HG02588 (cell line): ENCODE measurements around the gene TSTD1.

ENCODE experiments used
- ATAC-seq: cut with Tn5 transposase; IDR thresholded peaks from one replicate; pipeline ENCODE4 v1.9.1; 2021; ENCODE audit warnings: mild to moderate bottlenecking, moderate library complexity; ENCODE audit not compliant: unreplicated experiment

TSTD1 gene, protein sequence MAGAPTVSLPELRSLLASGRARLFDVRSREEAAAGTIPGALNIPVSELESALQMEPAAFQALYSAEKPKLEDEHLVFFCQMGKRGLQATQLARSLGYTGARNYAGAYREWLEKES

GRCh38 chr1:161038523-161039153 lies at the start of gene TSTD1:
Gene TSTD1 (minus strand): TSS chr1:161038964. CDS start chr1:161038889, 75 bp downstream.
- ATAC-seq: peak; percentile 85

GRCh38 chr1:161086457-161086856 lies 47.7 kb upstream of the TSTD1 start:
- no peak for ATAC-seq

GRCh38 chr1:161085165-161085564 lies 46.4 kb upstream of the TSTD1 start:
- no peak for ATAC-seq

GRCh38 chr1:161084597-161084988 lies 45.8 kb upstream of the TSTD1 start:
- no peak for ATAC-seq

- no peak for ATAC-seq
Observed at GRCh38 chr1:161083748-161084596, 45.2 kb upstream of the TSTD1 start.

DNA sequence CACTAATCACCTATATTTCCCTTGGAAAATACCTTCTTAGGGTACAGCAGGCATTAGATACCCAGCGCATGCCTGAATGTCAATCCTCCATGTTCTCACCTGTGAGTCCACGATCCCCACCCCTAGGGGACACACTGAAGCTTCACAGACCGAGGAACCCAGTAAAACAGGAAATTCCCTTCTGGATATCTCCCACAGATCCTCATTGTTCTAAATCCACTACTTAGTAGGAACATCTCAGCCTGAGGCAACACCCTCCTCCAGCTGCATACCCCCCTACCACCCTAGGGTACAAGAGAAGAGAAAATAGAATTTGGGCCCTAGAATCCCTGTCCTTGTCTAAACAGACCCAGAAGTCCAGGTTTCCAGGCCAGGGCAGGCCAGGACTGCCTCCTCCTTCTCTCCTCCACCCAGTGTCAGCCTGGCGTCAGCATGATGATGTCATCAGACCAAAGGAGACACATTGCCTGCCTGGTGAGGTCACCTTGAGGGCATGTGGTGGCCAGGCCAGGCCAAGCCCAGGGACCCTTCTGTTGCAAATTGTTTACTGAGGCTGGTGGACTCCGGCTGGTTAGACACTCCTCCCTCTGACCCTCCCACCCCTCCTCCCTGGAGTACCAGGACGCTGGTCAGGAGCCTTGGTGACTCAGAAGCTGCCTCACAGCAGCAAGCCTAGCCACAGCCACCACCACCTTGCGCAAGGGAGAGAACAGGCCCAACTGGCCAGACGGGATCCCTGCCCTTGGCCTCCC lies 44.4 kb upstream of the TSTD1 start:
- ATAC-seq: no peak

- no peak for ATAC-seq
Observed at GRCh38 chr1:161082483-161082882, 43.7 kb upstream of the TSTD1 start.

DNA sequence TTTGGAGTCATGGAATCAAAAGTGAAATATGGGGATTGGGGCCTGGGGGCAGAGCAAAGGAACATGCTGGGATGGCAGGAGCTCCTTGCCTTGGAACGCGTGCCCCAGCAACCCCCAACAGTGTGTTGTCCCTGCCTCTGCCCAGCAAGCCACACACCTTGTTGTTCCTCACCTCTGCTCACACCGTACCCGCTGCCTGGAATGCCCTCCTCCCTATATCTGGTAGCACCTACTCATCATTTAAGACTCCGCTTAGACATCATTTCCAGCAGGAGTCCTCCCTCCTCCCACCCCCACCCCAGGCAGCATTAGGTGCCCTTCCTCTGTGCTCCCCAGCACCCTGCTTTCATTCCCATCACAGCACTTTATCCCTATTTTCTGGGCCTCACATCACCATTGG lies 42.8 kb upstream of the TSTD1 start:
- no peak for ATAC-seq

- no peak for ATAC-seq
Observed at GRCh38 chr1:161080441-161081405, 42.0 kb upstream of the TSTD1 start.

DNA sequence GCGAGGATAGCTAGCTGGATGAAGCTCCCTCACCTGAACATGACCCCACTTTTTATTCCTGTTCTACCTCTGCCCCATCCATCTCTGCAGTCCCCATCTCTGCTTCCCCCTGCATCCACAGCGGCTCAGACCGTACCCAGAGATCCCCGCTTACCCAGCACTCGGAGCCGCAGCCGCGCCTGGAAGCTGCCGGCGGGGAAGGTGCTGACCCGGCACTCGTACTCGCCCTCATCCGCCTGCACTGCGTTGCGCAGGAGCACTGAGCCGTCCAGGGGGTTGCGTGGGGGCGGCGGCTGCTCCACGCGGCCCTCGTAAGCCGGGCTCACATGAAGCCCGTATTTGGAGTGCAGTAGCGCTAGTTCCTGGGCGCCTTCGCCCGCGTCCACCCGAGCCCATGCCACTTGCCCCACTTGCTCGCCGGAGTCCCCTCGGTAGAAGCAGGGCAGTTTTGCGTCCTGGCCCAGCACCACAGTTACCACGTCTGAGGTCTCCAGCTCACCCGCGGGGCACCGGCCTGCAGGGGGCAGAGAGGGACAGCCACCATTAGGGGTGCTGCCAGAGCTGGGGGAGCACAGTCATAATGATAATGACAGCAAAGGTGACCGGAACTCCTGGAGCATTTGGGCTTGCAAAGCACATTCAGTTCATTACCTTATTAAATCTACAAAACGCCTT lies 40.8 kb upstream of the TSTD1 start:
- ATAC-seq: no peak

DNA sequence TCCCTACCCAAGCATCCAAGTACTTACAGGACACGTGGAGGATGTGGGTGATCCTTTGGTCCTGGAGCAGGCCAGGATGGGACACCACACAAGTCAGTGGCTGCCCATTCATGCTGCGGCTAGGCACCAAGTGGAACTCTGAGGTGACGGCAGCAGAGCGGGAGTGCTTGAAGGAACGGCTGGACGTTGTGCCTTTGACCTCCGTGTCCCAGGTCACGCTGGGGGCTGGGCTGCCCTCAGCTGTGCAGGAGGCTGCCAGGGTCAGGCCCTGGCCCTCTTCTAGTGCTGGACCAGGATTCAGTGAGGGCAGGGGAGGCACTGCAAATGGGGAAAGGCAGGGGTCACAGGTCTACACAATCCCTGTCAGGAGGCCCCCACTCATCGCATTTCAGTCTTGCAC lies 38.7 kb upstream of the TSTD1 start:
- ATAC-seq: no peak

GRCh38 chr1:161076410-161076809 lies 37.6 kb upstream of the TSTD1 start:
- no peak for ATAC-seq

GRCh38 chr1:161074676-161075368 lies 36.1 kb upstream of the TSTD1 start:
- no peak for ATAC-seq

DNA sequence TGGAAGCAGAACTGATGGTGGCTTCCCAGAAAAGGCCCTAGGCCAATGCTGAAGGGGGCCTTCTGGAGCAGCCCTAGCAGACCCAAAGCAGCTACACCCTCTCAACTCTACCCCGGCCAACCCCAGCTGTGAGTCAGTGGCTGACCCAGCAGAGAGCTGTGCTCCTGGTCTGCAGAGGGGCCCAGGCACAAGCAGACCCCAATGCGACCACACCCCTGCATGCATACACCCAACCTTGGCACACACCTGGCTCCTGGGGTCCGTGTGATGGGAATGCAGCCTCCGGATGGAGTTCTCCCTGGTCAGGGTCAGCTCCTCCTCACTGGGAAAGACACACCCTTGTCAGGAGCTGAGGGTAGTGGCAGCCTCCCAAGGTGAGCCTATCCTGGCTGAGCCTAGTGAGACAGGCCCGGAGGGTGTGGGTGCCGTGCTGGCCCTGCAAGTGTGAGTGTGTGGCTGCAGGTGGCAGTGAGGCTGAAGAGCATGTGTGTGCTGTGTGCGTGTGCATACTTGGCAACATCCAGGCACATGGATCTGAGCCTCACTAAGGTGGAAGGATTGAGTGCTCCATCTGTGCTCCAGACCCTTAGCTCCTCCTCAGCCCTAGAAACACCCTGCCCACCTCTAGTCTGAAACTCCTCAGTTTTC lies 34.8 kb upstream of the TSTD1 start:
- ATAC-seq: no peak

DNA sequence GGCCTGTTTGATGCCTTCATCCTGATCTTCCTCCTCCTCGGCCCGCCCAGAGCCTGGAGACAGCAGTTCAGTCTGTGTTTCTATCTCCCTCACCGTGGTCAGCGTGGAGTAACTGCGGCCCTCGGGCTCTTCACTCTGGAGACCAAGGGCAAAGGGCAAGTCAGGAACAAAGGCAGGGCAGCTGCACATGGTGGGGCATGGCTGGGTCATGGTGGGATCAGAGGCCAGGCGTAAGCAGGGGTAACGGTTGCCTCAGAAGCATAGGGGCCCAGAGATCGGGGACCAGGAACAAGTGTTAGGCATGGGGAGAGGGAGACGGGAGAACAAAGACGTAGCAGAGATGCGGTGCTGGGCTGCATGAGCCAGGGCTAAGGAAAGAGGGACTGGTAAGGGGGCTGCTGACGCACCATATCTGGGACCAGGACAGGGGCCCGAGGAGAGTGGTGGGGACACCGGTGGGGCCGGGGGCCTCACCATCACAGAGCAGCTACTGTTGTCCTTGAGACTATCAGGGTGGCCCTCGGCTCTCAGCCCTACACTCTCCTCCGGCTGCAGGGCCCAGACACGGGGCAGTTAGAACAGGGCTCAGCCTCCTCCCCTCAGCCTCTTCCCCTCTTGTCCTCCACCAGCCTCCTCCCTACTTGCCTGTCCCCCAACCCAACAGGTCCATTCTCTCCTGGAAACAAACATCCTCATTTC lies 34.1 kb upstream of the TSTD1 start:
- ATAC-seq: no peak

DNA sequence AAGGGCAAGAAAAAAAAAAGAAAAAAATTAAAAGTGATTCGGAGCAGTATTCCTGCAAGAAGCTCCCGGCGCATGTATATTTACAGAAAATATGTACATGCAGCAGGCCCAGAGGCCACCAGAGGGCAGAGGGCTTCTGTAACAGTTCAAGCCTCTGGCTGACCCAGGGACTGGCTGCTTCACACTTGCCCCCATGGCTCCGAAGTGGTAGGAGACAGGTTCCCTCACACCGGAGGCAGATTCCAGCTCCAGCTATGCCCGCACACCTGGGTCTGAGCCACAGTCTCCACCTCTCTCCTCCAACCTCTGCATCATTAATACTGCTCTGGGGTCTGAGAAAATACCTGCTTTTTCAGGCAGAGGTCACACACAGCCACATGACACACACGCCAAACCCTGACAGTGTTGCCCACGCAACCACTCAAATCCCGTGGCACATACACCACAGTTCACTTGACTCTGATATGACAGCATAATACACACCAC lies 33.2 kb upstream of the TSTD1 start:
- ATAC-seq: no peak

- ATAC-seq: no peak
Observed at GRCh38 chr1:161070761-161071160, 32.0 kb upstream of the TSTD1 start.

DNA sequence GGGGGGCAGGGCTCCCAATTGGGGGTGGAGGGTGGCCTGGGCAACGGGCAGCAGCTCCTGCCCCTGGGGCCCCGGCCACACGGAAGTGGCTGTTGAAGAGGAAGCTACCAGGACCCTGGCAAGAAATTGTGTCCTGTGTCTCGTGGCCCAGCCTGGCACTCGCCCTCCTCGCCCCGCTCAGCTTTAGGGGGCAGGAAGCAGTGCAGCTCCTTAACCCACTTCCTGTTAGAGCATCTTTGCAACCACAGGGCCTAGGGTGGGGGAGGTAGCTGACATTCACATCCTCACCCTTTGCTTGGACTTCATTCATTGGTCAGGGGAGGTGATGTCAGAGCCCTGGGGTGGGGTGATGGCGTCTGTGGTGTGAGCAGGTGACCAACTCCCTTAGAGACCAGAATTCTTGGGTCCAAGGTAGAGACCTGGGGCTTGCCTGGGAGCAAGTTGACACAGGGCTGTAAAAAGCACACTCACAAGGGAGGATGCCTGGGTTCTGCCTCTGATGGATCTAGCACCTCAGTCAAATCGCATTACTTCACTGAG lies 31.0 kb upstream of the TSTD1 start, which contains the start of gene ARHGAP30:
Gene ARHGAP30 (minus strand): TSS at position 161 of the 540 bp plus-strand sequence. CDS start 267 bp downstream, outside the sequence.
- peak; percentile 89 for ATAC-seq
